GM19351 (cell line): ENCODE measurements around the gene KRTAP4-2.
"Not testable (repeated sequence)": the region's sequence is repeated elsewhere in the genome, so short reads cannot be mapped to it uniquely, and the experiment has no call there.

Experiments
- ATAC-seq: cut with Tn5 transposase; IDR thresholded peaks from one replicate; pipeline ENCODE4 v1.9.1; 2021; ENCODE audit warnings: mild to moderate bottlenecking, moderate library complexity; ENCODE audit not compliant: unreplicated experiment

KRTAP4-2 gene

DNA sequence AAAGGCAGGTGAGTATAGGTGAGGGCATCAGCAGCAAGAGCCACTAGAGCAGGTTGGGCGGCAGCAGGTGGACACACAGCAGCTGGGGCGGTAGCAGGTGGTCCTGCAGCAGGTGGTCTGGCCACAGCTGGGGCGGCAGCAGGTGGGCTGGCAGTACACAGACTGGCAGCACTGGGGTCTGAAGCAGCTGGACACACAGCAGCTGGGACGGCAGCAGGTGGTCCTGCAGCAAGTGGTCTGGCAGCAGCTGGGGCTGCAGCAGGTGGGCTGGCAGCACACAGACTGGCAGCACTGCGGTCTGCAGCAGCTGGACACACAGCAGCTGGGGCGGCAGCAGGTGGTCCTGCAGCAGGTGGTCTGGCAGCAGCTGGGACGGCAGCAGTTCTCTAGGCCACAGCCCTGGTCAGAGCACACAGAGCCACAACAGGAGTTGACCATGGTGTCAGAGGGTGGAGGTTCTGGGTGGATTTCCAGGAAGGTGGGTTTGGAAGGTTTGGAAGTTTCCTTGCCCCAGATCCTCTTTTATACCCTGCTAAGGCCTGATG, at the start of gene KRTAP4-2:
Gene KRTAP4-2 (minus strand): TSS at position 495 of the 545 bp plus-strand sequence. CDS start 57 bp downstream, at position 438.
- no peak for ATAC-seq

DNA sequence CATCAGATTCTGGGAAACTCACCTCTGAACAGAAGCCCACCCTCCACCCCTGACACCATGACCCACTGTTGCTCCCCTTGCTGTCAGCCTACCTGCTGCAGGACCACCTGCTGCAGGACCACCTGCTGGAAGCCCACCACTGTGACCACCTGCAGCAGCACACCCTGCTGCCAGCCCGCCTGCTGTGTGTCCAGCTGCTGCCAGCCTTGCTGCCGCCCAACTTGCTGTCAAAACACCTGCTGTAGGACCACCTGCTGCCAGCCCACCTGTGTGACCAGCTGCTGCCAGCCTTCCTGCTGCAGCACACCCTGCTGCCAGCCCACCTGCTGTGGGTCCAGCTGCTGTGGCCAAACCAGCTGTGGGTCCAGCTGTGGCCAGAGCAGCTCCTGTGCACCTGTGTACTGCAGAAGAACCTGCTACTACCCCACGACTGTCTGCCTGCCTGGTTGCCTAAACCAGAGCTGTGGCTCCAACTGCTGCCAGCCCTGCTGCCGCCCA, 48.6 kb upstream of the KRTAP4-2 start, which contains the start of gene KRTAP9-2:
Gene KRTAP9-2 (plus strand): TSS at position 51 of the 498 bp plus-strand sequence. CDS start 7 bp downstream, at position 58.
- ATAC-seq, result not testable (repeated sequence)

DNA sequence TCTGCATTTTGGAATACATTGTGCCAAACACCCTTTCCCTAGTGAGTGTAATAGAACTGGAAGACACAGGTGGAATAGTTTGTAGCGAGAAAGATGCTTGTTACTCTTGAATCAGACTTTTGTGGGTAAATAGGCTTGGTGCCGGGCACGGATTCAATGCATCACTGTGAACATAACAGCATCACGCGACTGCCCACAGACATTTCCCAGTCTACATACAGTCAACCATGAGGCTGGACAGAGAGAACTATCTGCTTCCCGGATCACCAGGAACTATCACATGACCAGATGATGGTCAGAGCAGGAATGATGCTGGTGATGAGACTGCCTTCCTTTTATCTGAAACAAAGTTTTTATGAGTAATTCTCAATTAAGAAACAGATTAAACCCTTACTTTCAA, 48.0 kb upstream of the KRTAP4-2 start:
- no peak for ATAC-seq

DNA sequence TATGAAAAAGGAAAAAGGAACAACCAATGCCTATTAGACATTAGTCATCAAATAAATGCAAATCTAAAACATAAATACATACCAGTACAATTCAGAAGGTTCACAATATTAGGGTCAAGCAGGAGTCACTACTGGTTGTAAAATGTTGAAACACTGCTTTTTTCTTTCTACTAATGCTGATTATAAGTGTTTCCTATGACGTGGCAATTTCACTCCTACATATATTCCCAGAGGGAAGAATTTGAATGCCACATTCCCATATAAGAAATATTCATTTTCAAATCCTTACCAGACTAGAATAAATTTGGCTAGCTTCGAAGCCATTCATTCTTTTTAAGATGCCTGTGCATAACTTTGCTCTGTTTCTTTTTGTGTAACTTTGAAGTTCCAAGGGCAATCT, 45.8 kb upstream of the KRTAP4-2 start:
- no peak for ATAC-seq

DNA sequence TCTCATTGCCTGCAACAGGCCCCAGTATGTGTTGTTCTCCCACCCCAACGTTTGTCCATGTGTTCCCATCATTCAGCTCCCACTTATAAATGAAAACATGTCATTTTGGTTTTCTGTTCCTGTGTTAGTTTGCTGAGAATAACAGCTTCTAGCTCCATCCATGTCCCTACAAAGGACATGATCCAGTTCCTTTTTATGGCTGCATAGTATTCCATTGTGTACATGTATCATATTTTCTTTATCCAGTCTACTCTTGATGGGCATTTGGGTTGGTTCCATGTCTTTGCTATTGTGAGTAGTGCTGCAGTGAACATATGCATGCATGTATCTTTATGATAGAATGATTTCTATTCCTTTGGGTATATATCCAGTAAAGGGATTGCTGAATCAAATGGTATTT, 37.7 kb upstream of the KRTAP4-2 start:
- no peak for ATAC-seq

DNA sequence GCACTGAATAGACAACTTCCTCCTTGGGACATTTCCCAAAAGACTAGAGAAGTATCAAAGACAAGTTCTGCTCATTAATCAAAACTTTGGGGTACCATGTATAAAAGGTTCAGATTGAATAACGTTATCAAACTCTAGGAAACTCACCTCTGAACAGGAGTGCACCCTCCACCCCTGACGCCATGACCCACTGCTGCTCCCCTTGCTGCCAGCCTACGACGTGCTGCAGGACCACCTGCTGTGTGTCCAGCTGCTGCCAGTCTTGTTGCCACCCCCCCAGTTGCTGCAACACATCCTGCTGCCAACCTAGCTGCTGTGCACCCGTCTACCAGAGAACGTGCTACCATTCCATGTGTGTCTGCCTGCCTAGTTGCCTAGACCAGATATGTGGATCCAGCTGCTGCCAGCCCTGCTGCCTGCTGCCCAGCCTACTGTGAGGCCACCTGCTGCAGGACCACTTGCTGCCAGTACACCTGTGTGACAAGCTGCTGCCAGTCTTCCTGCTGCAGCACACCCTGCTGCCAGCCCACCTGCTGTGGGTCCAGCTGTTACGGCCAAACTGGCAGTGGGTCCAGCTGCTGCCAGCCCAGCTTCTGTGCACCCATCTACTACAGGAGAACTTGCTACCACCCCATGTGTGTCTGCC, 34.6 kb upstream of the KRTAP4-2 start:
- no peak for ATAC-seq

DNA sequence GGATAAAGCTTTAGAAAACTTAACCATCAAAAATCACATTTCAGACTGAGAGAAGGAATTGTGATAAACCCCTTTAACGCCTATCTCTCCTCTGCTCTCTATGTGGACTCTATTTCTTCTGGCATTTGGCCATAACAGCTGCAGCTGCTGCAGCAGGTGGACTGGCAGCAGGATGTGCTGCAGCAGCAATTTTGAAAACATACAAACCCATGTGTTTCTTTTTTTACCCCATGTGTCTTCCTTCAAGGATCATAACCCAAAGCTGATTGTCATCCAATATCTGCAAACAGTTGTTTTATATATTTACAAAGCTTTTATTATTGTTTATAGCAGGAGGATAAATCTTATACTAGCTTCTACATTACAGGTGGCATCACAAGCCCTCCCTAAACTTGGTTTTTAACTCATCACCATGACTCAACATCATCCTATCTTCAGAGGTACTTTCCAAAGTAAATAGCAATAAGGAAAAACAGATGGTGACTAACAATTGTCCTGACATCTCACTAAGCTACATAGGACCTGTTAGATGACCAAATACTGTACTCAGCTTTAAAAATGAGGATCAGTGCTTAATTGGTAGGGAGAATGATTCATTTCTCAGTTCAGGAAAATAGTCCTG, 33.9 kb upstream of the KRTAP4-2 start:
- no peak for ATAC-seq

DNA sequence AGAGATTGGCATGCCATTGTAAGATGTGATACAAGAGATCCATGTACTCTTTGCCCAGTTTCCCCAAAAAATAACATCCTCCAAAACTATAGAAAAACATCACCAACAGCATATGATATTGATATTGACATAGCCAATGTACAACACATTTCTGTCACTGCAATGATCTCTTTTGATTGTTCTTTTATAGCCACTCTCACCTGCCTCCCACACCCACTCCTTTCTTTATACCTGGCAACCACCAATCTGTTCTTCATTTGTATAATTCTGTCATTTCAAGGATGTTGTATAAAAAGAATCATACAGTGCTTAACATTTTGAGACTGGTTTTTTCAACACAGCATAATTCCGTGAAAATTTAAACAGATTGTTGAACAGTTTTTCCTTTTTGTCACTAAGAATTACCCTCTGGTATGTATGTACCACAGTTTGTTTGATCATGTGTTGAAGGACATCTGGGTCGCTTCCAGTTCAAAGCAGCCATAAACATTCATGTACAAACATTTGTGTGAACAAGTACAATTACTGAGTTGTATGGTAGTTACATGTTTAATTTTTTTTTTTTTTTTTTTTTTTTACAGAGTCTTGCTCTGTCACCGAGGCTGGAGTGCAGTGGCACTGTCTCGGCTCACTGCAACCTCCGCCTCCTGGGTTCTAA, 21.5 kb upstream of the KRTAP4-2 start:
- no peak for ATAC-seq

DNA sequence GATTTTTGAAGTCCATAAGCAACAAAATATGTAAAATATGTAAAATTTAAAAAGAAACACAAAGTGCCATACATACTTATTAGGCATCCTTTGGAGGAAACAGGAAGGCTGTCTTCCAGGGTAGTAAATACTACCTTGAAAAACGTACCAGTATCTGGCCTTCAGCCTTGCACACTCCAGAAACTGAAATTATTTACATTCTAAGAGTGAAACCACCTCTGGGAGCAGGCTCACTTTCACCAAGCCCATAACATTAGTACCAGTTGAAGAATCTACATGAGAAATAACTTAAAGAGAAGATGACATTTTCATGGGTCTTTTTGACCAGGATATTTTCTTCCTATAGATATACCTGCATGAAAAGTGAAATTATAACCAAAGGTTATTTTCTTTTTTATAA, 18.0 kb upstream of the KRTAP4-2 start:
- no peak for ATAC-seq

DNA sequence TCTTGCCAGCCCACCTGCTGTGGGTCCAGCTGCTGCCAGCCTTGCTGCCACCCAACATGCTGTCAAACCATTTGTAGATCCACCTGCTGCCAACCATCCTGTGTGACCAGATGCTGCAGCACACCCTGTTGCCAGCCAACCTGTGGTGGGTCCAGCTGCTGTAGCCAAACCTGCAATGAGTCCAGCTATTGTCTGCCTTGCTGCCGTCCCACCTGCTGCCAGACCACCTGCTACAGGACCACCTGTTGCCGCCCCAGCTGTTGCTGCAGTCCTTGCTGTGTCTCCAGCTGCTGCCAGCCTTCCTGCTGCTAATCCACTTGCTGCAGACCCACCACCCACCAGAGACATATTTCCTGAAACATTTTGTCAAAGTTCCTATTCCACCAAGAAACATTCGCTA, 12.3 kb upstream of the KRTAP4-2 start:
- ATAC-seq, result no peak

DNA sequence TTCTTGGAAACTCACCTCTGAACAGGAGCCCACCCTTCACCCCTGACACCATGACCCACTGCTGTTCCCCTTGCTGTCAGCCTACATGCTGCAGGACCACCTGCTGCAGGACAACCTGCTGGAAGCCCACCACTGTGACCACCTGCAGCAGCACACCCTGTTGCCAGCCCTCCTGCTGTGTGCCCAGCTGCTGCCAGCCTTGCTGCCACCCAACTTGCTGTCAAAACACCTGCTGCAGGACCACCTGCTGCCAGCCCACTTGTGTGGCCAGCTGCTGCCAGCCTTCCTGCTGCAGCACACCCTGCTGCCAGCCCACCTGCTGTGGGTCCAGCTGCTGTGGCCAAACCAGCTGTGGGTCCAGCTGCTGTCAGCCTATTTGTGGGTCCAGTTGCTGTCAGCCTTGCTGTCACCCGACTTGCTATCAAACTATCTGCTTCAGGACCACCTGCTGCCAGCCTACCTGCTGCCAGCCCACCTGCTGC, 11.9 kb upstream of the KRTAP4-2 start, which contains the start of gene KRTAP9-1:
Gene KRTAP9-1 (plus strand): TSS at position 51 of the 482 bp plus-strand sequence. CDS start 0 bp downstream, at position 51.
- ATAC-seq, result not testable (repeated sequence)

DNA sequence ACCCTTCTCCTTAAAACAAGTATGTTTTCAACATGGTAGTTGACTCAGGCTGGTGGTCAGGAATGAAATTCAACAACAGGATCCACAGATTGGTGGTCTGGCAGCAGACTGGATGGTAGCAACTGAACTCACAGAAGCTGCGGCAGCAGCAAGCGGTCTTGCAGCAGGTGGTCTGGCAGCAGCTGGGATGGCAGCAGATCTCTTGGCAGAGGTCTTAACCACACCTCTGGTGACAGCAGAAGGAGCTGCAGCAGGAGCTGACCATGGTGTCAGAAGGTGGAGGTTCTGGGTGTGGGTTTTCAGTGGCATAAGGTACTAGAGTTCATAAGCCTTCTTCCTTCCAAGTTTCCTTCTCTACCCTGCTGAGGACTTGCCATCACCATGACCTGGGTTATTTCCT, 8.9 kb upstream of the KRTAP4-2 start:
- ATAC-seq, result no peak

DNA sequence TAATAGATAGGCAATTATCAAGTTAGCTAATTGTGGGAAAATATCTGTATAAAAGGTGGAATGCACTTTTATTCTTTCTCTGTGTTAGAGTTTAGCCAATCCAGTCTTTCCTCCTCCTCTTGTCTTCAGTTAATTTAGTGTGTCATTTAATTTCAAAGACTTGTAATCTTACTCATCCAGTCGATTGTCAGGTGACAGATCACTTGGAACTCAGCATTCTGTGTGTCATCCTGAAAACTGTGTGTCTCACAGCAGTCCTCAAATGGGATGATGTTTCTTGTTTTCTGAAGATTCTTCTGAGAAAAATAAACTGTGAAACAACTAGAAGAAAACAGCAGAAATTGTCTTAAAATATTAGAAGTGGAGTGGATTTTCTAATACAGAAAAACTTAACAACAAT, 7.0 kb upstream of the KRTAP4-2 start:
- no peak for ATAC-seq

DNA sequence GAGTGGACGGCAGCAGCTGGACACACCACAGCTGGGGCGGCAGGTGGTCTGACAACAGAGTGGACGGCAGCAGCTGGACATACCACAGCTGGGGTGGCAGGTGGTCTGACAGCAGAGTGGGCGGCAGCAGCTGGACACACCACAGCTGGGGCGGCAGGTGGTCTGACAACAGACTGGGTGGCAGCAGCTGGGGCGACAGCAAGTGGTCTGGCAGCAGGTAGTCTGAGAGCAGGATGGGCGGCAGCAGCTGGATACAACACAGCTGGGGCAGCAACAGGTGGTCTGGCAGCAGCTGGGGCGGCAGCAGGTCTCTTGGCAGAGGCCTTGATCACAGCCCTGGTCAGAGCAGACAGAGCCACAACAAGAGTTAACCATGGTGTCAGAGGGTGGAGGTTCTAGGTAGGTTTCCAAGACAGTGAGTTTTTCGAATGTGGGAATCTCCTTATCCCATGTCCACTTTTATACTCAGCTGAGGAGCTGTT, 6.5 kb upstream of the KRTAP4-2 start, which contains the start of gene KRTAP4-1:
Gene KRTAP4-1 (minus strand): TSS at position 432 of the 482 bp plus-strand sequence. CDS start 57 bp downstream, at position 375.
- ATAC-seq, result no peak

DNA sequence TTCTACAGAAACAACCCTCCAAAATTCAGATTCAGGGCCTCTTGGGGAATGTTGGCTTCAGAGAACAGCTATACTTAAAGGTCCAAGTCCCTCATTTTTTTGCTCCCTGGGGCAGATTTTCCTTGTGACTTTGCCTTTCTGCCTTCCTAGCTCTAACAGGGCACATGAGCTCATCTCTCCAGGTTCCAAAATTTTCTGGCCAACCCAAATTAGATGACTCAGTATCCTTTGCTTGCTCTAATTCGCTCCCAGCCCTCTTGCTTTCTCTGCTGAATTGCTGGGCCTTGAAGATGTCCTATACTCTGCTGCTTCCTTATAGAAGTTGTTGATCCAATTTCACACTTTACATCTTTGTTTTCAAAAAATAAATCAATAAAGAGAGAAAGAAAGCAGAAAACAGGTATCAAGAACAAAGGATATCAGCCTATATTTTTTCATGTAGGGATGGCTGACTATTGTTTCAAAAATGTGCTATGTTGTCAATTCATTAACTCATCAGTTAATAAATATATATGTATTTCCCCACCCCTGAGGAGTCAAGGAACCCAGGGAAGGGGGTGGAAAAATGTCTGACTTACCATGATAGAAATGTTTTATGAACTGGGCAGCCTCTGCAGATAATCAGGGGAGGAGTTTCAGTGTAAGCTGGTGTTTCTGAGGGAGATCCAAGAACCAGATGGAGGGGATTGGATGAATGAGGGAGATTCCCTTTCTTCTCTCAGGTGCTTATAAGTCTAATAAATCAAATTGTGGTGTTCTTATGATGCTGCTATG, 1.0 kb upstream of the KRTAP4-2 start:
- no peak for ATAC-seq

DNA sequence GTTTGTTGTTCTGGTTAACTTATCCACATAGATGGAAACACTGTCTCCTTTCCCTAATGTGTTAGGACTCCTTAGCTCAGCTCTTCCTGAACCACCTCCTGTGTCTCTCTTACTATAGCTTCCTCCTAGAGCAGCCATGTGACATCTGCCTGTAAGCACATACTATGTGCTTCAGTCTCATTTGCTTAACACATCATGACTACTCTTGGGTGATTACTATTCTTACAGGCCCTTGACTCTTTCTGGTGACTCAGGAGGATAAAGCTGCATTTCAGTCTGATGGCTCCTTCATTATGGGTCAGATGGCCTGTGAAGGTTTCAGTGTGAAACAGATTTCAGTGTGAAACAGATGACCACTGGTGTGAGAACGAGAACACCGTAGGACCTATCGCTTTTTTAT, 320 bp upstream of the KRTAP4-2 start:
- no peak for ATAC-seq

DNA sequence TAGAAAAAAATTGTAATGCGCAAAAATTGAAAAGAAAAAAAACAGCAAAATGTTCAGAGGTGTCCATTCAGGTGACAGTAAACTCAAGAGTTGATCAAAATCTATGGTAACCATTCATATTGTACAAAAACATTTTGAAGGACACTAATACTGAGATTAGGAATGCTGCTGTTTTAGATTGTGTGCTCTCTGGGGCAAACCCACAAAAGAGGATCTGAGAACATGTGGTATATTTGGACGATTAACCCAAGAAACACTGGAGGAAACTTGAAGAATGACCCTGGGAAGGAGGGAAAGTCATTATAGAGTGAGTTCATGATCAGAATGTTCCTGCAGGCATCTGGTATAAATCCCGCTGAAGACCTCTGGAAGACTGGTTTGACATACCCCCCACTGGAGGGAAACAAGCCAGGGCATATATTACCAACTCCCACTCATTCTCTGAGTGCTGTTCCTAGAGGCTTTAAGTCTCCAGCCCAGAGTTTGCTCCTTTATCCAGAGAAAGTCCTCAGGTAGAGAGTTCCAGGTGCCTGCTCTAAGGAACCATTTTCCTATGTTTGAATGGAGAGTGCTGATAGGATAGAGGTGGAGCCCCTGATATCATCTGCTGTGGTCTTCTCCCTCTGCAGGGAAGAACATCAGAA, 1.2 kb downstream of the KRTAP4-2 start:
- ATAC-seq, result no peak

DNA sequence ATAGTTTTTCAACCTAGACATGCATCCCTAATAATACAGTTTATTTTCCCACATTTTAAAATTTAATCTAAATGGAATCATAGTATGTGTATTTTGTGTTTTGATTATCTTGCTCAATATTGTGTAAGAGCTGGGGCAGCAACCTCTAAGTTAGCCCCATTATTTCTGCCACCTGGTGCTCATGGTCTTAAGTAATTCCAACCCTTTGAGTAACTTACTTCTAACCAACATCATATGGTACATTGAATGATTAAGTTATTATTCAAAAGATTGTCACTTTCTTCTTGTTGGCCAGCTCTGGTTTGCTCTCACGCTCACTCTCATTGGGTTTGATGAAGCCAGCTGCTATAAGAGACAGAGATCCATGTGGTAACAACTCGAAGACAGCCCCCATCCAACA, 6.1 kb downstream of the KRTAP4-2 start:
- ATAC-seq, result no peak

DNA sequence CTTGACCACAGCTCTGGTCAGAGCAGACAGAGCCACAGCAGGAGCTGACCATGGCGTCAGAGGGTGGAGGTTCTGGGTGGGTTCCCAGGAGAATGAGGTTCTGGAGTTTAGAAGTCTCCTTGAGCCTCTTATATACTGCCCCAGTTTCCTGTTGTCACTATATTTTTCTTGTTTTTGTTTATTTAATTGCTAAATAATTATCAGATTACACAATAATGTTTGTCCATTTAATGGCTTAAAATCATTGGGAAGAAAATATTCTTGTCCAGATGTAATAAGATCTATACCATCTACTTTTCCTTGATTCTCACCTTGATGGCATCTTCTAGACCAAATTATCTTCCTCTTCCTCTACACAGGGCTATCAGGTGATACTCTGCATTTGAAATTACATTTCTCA, 9.9 kb downstream of the KRTAP4-2 start, which contains the start of gene KRTAP4-3:
Gene KRTAP4-3 (minus strand): TSS at position 101 of the 400 bp plus-strand sequence. CDS start 49 bp downstream, at position 52.
- ATAC-seq, result no peak

DNA sequence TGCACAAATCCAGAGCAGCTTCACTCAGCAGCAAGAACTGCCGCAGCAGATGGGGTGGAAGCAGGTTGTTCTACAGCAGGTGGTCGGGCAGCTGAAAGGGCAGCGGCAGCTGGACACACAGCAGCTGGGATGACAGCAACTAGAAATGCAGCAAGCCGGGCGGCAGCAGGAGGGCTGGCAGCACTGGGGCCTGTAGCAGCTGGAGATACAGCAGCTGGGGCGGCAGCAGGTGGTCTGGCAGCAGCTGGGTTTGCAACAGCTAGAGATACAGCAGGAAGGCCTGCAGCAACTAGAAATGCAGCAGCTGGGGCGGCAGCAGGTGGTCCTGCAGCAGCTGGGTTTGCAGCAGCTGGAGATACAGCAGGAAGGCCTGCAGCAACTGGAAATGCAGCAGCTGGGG, 10.5 kb downstream of the KRTAP4-2 start:
- ATAC-seq, result no peak
